Activated T-cell treated with anti-CD3 and anti-CD28 coated beads for 24 hours (primary cell): ENCODE data around the gene SUCLG1.
"Not testable (repeated sequence)": the region's sequence is repeated elsewhere in the genome, so short reads cannot be mapped to it uniquely, and the experiment has no call there.

Experiments
- DNase-seq: peaks from one replicate; pipeline ENCODE4 v3.0.0-alpha.2; 2020; ENCODE audit warnings: low read depth

Gene SUCLG1

GRCh38 chr2:84459018-84459943 lies at the start of gene SUCLG1:
Gene SUCLG1 (minus strand): TSS chr2:84459280. CDS start chr2:84459269, 11 bp downstream.
- peak; percentile 76 for DNase-seq

GRCh38 chr2:84498150-84498799 lies 39.2 kb upstream of the SUCLG1 start:
- DNase-seq, result no peak

- no peak for DNase-seq
These were observed 38.2 kb upstream of the SUCLG1 start for GRCh38 chr2:84497285-84497684.

GRCh38 chr2:84496386-84496785 lies 37.3 kb upstream of the SUCLG1 start:
- DNase-seq, result no peak

- peak; percentile 10 for DNase-seq
These were observed 36.6 kb upstream of the SUCLG1 start for GRCh38 chr2:84495539-84496146.

- no peak for DNase-seq
These were observed 35.0 kb upstream of the SUCLG1 start for GRCh38 chr2:84494070-84494469.

GRCh38 chr2:84493514-84493913 lies 34.4 kb upstream of the SUCLG1 start:
- DNase-seq, result no peak

GRCh38 chr2:84492571-84492970 lies 33.5 kb upstream of the SUCLG1 start:
- DNase-seq, result no peak

- no peak for DNase-seq
These were observed 32.7 kb upstream of the SUCLG1 start for GRCh38 chr2:84491741-84492140.

- DNase-seq, result no peak
These were observed 32.2 kb upstream of the SUCLG1 start for GRCh38 chr2:84491256-84491655.

GRCh38 chr2:84487298-84487996 lies 28.4 kb upstream of the SUCLG1 start:
- DNase-seq, result no peak

GRCh38 chr2:84486441-84487115 lies 27.5 kb upstream of the SUCLG1 start:
- no peak for DNase-seq

- DNase-seq, result no peak
These were observed 24.2 kb upstream of the SUCLG1 start for GRCh38 chr2:84483320-84483719.

- DNase-seq, result no peak
These were observed 23.5 kb upstream of the SUCLG1 start for GRCh38 chr2:84482603-84483002.

- no peak for DNase-seq
These were observed 22.6 kb upstream of the SUCLG1 start for GRCh38 chr2:84481702-84482101.

- no peak for DNase-seq
These were observed 19.8 kb upstream of the SUCLG1 start for GRCh38 chr2:84478867-84479266.

- DNase-seq, result no peak
These were observed 18.8 kb upstream of the SUCLG1 start for GRCh38 chr2:84477886-84478285.

GRCh38 chr2:84474176-84474575 lies 15.1 kb upstream of the SUCLG1 start:
- DNase-seq, result no peak

- DNase-seq, result no peak
These were observed 13.9 kb upstream of the SUCLG1 start for GRCh38 chr2:84472856-84473565.

GRCh38 chr2:84472423-84472822 lies 13.3 kb upstream of the SUCLG1 start:
- DNase-seq, result not testable (repeated sequence)

- no peak for DNase-seq
These were observed 8.3 kb upstream of the SUCLG1 start for GRCh38 chr2:84467389-84467788.
